Stomach (tissue), 4 donors: ENCODE measurements around the gene IL10RA.

Source experiments
- CTCF ChIP-seq, 7 experiments: fragments of 450-650 bp in 4 of 7; fragments of 200-600 bp in 3 of 7; sonication (generic) in 3 of 7; IDR thresholded peaks; one replicate each; pipeline ENCODE4 v1.5.1; 2016 to 2019; ENCODE audit warnings: antibody characterized with exemption in 7 of 7, control low read depth in 2 of 7, mild to moderate bottlenecking in 1 of 7
- POLR2AphosphoS5 ChIP-seq, 3 donors: sonication (generic); formaldehyde crosslinking; IDR thresholded peaks; one replicate each; pipeline ENCODE4 v1.6.1; 2016; ENCODE audit warnings: antibody characterized with exemption in 3 of 3

GRCh38 chr11:118027694-118028093, 41.5 kb downstream of the IL10RA start:
- no peak for TF ChIP-seq CTCF (IDR thresholded peaks at IDR 0.05)
- TF ChIP-seq POLR2AphosphoS5 (IDR thresholded peaks at IDR 0.05): no peak
